Suprapubic skin (tissue), 4 donors: ENCODE data around the gene KIRREL3.

ENCODE experiments used
- EP300 ChIP-seq: sonication (generic); formaldehyde crosslinking; IDR thresholded peaks from one replicate; pipeline ENCODE4 v1.6.1; 2017; ENCODE audit warnings: antibody characterized with exemption
- POLR2A ChIP-seq, 2 donors: fragments of 450-650 bp; IDR thresholded peaks; one replicate each; pipeline ENCODE4 v1.6.1; 2017; ENCODE audit warnings: antibody characterized with exemption in 2 of 2, mild to moderate bottlenecking in 2 of 2, moderate library complexity in 2 of 2
- POLR2AphosphoS5 ChIP-seq, 3 donors: sonication (generic); formaldehyde crosslinking; IDR thresholded peaks; one replicate each; pipeline ENCODE4 v1.6.1; 2017; ENCODE audit warnings: antibody characterized with exemption in 3 of 3
- TF ChIP-seq, protein P1 (sequence below), 2 donors: fragments of 200-600 bp in 1 of 2; fragments of 450-650 bp in 1 of 2; sonication (generic) in 1 of 2; IDR thresholded peaks; one replicate each; pipeline ENCODE4 v1.5.1; 2016 to 2019; ENCODE audit warnings: antibody characterized with exemption in 2 of 2, mild to moderate bottlenecking in 1 of 2, moderate library complexity in 1 of 2

DNA sequence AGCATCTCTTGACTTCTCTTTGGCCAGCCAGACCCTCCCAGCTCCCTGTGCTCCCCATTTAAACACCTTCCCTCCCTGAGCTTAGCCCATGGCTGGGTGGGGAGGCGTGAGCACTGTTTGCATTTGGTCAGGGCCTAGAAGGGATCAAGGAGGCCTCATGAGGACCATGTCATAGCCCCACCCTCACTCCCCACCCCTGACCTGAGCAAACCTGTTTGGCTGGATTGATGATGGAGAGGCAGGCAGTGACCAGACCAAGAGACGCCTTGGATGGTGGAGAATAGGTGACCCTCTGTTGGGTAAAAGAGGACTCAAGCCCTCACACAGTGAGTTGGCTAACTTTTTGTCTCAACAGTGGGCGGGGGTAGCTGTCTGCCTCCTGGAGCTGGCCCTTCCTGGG, 595.2 kb downstream of the KIRREL3 start:
- TF ChIP-seq POLR2A (IDR thresholded peaks at IDR 0.05) (no peak), POLR2AphosphoS5 (IDR thresholded peaks at IDR 0.05) (no peak), EP300 (no peak)
- TF ChIP-seq, protein P1, sequence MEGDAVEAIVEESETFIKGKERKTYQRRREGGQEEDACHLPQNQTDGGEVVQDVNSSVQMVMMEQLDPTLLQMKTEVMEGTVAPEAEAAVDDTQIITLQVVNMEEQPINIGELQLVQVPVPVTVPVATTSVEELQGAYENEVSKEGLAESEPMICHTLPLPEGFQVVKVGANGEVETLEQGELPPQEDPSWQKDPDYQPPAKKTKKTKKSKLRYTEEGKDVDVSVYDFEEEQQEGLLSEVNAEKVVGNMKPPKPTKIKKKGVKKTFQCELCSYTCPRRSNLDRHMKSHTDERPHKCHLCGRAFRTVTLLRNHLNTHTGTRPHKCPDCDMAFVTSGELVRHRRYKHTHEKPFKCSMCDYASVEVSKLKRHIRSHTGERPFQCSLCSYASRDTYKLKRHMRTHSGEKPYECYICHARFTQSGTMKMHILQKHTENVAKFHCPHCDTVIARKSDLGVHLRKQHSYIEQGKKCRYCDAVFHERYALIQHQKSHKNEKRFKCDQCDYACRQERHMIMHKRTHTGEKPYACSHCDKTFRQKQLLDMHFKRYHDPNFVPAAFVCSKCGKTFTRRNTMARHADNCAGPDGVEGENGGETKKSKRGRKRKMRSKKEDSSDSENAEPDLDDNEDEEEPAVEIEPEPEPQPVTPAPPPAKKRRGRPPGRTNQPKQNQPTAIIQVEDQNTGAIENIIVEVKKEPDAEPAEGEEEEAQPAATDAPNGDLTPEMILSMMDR (IDR thresholded peaks at IDR 0.05) = no peak
